Measurements from ENCODE around the gene TMEM121.
"Not testable (repeated sequence)": the region's sequence is repeated elsewhere in the genome, so short reads cannot be mapped to it uniquely, and the experiment has no call there.

Gene TMEM121

GRCh38 chr14:105529319-105529568, 2.9 kb downstream of the TMEM121 start:
- no peak for DNase-seq

- no peak for DNase-seq
Observed at GRCh38 chr14:105529569-105530284, 3.3 kb downstream of the TMEM121 start.

GRCh38 chr14:105530285-105531087, 4.1 kb downstream of the TMEM121 start:
- no peak for DNase-seq

GRCh38 chr14:105531088-105531893, 4.9 kb downstream of the TMEM121 start:
- DNase-seq, result no peak

GRCh38 chr14:105531894-105532623, 5.7 kb downstream of the TMEM121 start:
- no peak for DNase-seq

GRCh38 chr14:105532735-105533141, 6.4 kb downstream of the TMEM121 start:
- no peak for DNase-seq

- DNase-seq, result peak; percentile 21
Observed at GRCh38 chr14:105533391-105533790, 7.0 kb downstream of the TMEM121 start.

- DNase-seq, result no peak
Observed at GRCh38 chr14:105533811-105534498, 7.6 kb downstream of the TMEM121 start.

GRCh38 chr14:105534586-105534985, 8.2 kb downstream of the TMEM121 start:
- DNase-seq, result no peak

- no peak for DNase-seq
Observed at GRCh38 chr14:105536051-105536450, 9.7 kb downstream of the TMEM121 start.

GRCh38 chr14:105536691-105537579, 10.6 kb downstream of the TMEM121 start:
- DNase-seq, result peak; percentile 71

GRCh38 chr14:105537580-105538474, 11.4 kb downstream of the TMEM121 start:
- DNase-seq, result peak; percentile 46

GRCh38 chr14:105538481-105539049, 12.2 kb downstream of the TMEM121 start:
- no peak for DNase-seq

- no peak for DNase-seq
Observed at GRCh38 chr14:105540811-105541210, 14.4 kb downstream of the TMEM121 start.

- no peak for DNase-seq
Observed at GRCh38 chr14:105541218-105541875, 15.0 kb downstream of the TMEM121 start.

GRCh38 chr14:105545676-105546075, 19.3 kb downstream of the TMEM121 start:
- DNase-seq, result not testable (repeated sequence)

- DNase-seq, result not testable (repeated sequence)
Observed at GRCh38 chr14:105546410-105546809, 20.0 kb downstream of the TMEM121 start.

- DNase-seq, result not testable (repeated sequence)
Observed at GRCh38 chr14:105547072-105547471, 20.7 kb downstream of the TMEM121 start.

GRCh38 chr14:105547741-105548169, 21.4 kb downstream of the TMEM121 start:
- DNase-seq, result no peak
